Inflammatory macrophage treated with lipopolysaccharide for 4 hours (primary cell): ENCODE data around the gene ABHD8.

Experiments
- DNase-seq: peaks from one replicate; pipeline ENCODE4 v3.0.0-alpha.2; 2020

The ABHD8 gene, protein sequence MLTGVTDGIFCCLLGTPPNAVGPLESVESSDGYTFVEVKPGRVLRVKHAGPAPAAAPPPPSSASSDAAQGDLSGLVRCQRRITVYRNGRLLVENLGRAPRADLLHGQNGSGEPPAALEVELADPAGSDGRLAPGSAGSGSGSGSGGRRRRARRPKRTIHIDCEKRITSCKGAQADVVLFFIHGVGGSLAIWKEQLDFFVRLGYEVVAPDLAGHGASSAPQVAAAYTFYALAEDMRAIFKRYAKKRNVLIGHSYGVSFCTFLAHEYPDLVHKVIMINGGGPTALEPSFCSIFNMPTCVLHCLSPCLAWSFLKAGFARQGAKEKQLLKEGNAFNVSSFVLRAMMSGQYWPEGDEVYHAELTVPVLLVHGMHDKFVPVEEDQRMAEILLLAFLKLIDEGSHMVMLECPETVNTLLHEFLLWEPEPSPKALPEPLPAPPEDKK

DNA sequence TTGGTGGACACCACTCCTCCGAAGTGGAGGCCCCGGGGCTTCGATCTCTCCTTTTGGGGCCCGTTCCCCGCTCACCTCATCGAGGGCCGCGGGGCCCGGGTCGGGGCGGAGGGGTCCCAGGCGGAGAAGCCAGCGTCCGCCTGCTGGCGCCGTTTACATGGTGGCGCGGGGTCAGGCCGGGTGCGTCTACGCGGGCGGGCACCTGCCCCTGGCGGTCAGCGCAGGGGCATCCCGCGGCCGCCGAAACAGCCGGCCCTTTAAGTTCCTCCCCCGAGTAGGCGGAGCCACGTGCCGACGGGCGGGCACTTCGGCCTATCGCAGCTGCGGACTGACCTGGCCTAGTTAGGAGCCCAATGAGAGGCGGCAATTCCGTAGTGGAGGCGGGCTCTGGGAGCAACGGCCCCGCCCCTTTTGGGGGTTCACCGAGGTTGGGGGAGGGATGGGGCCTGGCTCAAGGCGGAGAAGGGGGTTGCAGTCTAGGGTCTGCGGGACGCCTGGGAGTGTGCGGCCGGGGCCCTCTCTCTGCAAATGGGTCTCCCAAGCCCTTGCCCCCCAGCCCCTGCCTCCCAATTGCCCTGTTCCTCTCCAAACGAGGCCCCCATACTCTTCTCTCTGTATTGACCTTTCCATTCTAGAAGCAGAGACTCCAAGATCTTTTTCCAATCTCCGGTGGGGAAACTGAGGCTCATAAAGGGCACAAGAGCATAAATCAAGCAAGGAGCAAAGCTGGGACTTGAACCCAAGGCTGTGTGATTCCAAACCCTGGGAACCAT is at the start of gene ABHD8:
ABHD8 (minus strand) TSS at position 259 of the 773 bp plus-strand sequence. CDS start 1,809 bp downstream, outside the sequence.
- DNase-seq, result peak; percentile 97

DNA sequence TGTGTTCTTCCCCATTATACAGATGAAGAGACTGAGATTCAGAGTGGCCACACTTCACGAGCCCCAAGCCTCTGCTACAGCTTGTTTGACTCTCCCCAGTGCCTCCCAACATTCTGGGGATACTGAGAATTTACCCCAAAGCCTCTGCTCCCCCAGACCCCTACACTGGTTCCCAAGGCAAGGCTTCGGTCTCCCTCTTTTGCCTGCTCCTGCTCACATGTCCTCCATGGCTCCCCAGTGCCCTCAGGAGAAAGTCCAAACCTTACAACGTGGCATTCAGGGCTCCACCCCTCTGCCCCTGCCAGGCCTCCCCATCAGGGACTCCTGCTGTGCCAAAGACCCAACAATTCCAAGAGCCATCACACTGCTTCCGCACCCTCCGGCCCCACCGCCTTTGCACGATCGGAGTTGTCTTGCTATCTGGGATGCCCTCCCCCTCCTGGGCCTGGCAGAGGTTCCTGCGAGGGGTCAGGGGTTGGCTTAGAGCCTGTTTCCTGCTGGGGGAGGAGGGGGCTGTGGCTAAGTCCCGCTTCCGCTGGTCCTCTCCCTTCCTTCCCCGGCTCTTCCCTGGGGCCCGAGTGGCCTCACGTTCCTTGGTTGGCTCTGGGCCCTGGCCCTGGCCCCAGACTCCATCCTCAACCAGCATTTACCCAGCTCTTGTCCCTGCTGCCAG is 49.5 kb upstream of the ABHD8 start:
- DNase-seq, result no peak

DNA sequence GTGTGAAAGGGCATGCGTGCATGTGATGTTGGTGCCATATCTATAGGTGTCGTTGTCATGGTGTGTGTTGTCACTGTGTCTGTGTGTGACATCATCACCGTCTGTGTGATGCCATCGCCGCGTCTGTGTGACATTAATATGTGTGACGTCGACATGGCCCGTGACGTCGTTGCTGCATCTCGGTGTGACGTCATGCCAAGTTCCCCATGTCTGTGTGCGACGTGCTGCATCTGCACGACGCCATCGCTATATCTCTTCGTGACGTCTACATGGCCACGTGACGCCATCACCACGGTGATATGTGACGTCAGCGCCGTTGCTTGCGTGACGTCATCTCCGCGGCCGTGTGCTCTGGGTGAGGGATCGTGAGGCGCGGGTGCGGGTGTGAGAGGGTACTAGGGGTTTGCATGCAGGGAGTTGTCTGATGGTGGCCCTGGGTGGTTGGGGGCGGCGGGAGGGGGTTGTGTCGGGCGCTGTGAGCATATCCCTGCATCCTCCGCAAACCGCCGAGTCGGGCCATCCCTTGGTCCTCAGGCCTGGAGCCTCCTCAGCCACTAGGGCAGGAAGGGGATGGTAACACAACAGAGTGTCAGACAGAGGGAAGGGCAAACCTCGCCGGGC is 48.7 kb upstream of the ABHD8 start:
- DNase-seq, result no peak

DNA sequence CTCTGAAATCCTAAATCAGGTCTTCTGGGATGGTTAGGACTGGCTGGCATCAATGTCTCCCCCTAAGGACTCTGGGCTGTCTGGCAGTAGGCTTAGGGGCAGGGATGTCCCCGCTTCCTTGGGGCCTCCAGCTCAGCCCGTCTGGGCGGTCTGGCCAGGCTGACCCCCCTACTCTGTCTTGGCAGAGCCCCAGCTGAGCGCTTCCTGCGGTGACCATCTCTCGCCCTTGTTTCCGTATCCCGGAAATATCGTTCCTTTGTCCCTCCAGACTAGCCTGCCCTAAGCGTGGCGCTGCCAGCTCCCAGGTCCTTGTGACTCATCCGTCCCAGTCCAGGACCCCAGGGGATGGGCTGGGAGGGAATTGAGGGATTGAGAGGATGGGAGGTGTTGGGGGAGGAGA is 45.5 kb upstream of the ABHD8 start:
- no peak for DNase-seq

DNA sequence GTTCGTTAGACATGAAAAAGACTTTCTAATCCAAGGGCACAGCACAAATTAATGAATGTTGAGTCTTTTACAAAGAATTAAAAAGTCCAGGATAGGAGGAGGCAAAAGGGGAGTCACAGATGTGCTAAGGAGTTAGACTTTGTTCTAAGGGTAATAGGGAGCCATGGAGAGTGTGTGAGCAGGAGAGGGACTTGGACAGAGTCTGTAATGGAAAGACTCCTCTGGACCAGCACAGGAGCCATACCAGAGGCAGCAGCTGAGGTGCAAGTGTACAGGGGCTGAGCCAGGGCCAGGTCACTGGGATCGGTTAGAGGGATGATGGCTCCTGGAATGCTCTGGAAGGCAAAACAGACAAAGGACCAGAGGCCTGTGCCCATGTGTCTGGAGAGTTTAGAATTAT is 44.7 kb upstream of the ABHD8 start:
- no peak for DNase-seq

DNA sequence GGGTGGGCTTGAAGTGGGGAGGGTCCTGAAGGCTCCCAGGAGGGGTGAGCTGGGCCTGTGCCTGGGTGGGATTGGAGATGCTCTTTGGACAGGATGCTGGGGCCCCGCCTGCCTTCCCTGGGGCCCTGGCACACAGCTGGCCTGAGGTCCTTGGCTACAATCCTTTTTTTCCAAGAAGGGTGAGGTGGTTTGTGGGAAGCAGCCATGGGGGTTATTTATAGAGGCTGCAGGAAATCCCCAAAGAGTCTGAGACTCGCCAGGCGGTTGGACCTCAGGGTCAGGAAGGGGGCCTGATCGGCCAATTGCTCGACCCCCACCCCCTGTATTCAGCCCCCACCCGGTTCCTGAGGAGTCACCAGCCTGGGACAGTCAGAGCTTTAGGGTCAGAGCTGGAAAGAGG is 44.1 kb upstream of the ABHD8 start:
- no peak for DNase-seq

DNA sequence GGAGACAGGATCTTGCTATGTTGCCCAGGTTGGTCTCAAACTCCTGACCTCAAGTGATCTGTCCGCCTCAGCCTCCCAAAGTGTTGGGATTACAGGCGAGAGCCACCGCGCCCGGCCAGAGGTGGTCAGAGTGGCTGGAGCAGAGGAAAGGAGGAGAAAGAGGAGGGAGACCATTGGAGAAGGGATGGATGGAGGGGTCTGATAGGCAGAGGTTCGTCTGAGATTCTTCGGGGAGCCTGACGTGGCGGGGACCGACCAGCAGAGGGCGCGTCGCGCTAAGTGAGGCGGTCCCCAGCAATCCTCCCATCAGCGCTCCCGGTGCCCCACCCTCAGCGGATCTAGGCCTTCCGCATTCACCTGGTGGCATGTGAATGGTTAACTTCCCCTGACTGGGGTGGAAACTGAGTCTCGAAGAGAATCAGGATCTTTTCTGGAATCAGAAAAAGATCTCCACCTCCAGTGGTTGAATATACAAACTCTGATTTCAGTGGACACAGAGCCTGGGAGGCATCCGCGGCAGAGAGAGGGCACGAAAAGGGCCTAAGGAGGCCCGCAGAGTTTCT is 43.0 kb upstream of the ABHD8 start:
- peak; percentile 59 for DNase-seq

DNA sequence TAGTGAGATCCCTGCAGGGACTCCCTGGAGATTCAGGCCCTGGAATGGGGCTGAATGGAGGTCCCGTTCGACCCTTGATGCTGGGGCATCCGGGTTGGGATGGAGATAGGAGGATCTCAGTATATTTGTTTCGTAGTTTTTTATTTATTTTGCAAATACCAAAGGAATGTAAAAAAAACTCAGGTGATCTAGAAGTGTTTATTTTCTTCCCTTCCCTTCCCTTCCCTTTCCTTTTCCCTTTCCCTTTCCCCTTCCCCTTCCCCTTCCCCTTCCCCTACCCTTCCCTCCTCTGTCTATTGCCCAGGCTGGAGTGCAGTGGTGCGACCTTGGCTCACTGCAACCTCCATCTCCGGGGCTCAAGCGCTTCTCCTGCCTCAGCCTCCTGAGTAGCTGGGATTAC is 38.6 kb upstream of the ABHD8 start:
- DNase-seq, result no peak

DNA sequence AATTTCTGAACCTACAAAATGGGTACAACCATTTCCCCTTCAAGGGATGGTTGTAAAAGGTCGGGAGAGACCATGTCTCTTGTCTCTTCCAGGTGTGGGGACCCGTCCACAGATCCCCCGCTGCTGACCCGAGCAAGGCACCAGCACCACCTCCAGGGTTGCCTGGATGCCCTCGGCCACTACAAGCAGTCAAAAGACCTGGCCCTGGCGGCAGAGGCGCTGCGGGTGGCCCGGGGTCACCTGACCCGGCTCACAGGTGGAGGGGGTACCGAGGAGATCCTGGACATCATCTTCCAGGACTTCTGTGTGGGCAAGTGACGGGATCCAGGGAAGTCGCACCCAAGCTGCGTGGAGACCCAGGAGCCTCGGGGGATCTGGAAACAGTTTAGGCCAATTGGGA is 38.2 kb upstream of the ABHD8 start:
- no peak for DNase-seq

DNA sequence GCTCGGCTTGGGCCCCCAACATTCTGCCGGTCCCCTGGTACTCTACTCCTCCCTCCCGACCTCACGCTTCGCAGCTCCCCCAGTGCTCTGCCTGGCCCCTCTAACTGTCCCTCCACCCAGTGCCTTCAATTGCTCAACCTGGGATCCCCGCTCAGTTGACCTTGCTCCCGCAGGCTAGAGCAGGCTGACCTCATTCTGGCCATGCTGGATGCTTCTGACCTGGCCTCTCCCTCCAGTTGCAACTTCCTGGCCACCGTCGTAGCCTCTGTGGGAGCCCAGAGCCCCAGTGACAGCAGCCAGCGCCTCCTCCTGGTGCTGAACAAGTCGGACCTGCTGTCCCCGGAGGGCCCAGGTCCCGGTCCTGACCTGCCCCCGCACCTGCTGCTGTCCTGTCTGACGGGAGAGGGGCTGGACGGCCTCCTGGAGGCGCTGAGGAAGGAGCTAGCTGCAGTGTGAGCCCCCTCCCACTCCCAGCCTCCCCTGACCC is 37.7 kb upstream of the ABHD8 start:
- DNase-seq, result peak; percentile 36

DNA sequence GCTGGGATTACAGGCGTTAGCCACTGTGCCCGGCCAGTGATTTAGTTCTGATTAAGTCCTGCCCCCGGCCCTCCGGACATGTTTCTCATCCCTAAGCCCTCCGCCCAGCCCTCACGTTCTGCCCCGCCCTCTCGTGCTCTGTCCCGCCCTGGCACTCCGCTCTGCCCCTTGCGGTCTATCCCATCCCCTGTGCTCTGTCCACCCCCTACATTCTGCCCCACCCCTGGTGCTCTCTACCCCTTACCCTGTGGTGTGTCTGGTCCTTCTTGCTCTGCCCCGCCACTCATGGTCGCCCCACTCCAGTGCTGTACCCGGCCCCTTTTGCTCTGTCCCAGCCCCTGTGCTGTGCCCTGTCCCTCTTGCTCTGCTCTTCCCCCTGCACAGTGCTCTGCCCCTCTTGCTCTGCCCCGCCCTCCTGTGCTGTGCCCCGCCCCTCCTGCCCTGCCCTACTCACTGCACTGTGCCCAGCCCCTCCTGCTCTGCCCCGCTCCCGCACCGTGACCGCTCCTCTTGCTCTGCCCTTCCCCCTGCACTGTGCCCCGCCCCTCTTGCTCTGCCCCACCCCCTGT is 37.2 kb upstream of the ABHD8 start:
- peak; percentile 35 for DNase-seq

DNA sequence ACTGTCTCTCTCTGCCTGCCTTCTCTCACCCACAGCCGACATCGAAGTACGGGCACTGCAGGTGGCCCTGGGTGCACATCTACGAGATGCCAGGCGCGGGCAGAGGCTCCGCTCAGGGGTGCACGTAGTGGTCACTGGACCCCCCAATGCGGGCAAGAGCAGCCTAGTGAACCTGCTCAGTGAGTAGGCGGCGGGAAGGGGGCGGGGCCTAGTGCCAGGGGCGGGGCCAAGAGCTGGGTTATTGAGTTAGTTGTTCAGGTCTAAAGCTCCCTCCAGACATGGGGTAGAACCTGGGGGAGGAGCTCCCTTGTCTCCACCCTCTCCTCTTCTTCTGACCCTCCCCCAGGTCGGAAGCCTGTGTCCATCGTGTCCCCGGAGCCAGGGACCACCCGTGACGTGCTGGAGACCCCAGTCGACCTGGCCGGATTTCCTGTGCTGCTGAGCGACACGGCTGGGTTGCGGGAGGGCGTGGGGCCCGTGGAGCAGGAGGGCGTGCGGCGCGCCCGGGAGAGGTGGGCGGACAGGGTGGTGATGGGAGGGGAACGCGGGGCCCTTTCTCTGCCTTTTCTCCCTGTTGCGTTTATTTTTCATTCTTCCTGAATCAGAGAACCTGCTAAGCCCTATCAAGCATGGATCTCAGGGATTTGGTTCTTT is 36.0 kb upstream of the ABHD8 start:
- DNase-seq, result no peak

DNA sequence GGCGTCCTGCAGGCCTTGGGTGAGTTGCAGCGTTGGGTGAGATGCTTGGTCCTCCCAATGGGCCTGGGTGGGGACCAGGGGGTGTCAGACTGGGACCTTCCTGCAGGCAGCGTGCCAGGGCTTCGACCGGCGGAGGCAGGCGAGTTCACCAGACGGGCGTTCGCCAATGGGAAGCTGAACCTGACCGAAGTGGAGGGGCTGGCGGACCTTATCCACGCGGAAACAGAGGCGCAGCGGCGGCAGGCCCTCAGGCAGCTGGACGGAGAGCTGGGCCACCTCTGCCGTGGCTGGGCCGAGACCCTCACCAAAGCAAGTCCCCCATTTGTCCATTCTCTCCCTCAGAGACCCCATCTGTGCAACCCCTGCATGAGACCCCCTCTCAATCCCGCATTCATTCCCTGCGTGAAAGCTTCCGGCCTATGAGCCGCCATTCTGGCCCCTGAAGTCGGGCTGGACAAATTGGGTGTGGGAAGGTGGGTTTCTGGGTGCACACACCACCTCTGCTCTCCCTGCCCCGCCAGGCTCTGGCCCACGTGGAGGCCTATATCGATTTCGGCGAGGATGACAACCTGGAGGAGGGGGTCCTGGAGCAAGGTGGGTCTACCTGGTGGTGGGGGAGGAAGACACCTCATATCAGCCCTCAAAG is 35.3 kb upstream of the ABHD8 start:
- no peak for DNase-seq

DNA sequence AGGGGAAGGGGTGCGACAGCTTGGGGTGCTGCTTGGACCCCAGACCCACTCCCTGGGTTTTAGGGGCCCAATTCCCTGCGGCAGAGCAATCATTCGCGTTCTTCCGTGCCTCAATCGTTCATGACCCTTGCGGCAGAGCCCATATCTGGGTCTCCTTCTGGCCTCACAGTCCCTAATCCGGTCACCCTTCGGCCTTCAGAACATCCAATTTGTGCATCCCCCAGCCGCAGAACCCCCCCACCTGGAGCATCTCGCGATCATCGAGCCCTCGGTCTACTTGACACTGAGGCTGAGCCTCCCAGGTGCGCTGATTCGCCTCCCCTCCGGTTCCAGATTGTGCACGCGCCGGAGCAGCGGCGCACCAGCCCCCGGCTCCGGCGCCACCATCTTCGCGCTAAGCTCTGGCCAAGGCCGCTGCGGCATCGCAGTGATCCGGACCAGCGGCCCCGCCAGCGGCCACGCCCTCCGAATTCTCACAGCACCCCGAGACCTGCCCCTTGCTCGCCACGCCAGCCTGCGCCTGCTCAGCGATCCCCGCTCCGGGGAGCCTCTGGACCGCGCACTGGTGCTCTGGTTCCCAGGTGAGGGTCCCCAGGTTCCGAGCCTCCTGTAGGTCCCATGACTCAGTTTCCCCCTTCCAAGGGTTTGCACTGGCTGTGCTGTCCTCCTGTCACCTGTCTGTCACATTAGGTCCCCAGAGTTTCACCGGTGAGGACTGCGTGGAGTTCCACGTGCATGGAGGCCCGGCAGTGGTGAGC is 34.6 kb upstream of the ABHD8 start:
- DNase-seq, result peak; percentile 17

DNA sequence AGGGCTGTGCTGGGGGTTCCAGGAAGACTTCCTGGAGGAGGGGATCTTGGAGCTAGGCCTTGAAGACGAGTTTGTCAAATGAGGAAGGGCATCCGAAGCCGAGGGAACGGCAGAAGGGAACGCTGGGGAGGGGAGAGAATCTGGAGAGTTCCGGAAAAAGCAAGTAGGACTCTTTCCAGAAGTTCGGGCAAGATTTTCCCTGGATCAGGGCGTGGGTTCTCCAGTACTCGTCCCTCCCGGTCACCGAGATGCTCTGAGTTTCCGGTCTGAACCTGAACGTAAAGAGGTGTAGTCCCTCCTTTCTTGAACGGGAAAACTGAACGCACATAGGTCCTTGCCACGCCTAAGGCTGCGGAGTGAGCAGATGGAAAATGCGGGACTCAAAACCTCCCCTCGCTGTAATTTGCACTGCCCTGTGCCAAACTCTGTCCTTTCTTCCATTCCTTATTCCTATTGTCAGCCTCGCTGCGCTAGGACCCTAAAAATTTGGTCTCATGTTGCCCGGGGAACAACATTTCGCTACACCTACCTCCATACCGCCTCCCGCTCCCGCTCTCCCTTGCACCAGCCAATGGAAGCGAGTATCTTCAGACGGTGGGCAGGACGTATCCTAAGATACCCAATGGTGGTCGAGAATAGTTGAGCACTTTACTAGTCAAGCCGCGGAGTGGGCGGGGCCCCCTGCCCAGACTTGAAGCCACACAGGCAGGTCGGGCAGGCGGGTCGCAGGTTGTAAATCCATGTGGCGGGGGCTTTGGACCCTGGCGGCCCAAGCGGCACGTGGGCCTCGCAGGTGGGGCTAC is 33.8 kb upstream of the ABHD8 start, which contains the start of gene GTPBP3:
GTPBP3 (plus strand) TSS at position 682 of the 803 bp plus-strand sequence; CDS start at position 741, 59 bp downstream.
- DNase-seq, result peak; percentile 99

DNA sequence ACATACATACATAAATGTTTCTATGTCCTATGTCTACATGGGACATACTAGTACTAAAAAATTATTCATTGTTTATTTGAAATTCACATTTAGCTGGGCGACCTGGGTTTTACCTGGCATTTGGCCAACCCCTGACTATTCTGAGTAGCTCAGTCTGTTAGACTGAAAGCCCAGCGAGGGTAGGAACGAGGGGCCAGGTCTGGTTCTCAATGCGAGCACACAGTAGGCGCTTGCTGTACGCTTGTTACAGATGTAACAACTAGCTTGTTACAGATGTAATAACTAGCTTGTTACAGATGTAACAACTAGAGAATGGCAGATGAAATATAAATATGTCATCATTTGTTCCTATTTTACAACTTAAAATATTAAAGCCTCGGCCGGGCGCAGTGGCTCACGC is 32.4 kb upstream of the ABHD8 start:
- no peak for DNase-seq

DNA sequence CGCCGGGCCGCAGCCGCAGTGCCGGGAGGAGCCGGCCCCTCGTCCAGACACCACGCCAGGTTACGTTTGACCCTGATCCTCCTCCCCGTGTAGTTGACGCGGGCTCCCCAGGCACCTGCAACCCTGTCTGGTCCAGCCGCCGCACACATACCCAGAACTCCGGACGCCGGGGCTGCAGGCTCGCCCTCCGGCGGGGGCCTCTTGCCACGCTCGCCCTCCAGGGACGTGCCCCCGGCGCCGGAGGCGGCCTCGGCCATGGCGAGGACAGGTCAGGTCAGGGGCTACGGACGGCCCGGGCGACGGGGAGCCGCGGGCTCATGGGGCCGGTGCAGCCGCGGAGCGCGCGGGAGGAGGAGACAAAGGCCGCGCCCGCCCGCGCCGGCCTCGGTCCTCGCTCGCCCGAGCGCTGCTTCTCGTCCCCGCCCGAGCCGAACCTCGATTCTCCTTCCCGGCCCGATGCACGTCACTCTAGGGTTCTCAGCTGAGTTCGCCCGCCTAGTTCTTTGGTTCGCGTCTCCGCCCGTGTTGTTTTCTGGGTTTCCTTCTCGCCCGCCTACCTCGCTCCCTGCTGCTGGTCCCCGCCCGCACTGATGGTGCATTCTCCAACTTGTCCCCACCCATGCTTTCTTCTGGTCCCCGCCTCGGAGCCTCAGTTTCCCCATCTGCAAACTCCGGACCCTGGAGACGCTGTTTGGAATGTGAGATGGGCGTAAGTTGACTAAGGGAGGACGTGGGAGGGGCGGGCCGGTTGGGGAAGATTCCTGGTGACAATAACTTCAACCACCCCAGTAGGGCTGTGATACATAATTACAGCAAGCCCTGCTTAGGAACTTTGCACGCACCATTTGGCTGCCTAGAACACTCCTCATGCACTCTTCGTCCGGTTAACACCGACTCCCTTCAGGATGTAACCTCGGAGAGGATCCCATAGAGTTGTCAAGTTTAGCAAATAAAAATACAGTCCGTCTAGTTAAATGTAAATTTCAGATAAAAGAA is 31.5 kb upstream of the ABHD8 start, which contains the start of gene ANO8:
ANO8 (minus strand) TSS at position 442 of the 996 bp plus-strand sequence; CDS start at position 257, 185 bp downstream.
- peak; percentile 92 for DNase-seq
